ENCODE measurements around the gene BICC1. TPM values are rescaled to one million over a fixed set of nuclear protein-coding genes. Genes with fewer than 3 reads are reported as not detected.
"Not testable (repeated sequence)": the region's sequence is repeated elsewhere in the genome, so short reads cannot be mapped to it uniquely, and the experiment has no call there.

BICC1 gene
- total RNA-seq, 2 experiments from 2014 or later = 0.06 TPM; not detected in 1

DNA sequence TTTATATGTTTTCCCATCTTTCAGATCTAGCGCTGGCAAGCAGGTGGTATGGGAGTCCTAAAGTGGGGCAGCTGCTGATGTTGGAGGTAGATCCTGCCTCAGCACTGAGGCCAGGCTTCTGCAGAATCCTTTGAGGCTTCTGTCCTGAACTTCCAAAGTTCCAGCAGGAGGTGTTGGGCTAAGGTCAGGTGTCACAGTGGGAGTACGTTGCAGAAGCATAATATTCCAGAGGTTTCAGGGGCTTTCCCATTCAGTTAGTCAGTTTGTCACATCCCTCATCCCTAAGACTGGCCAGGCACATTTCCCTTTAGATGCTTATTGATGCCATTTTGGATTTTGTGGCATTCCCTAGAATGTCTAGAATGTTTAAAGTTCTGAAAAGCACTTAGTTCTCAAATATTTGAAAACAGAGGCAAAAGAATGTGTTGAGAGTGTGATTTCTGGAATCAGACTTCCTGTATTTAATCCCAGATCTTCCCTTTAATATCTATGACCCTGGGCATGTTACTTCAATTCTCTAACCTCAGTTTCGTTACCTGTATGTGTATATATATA, 344.7 kb downstream of the BICC1 start:
- ATAC-seq (ENCODE audit: low read depth) = no peak
- Mint-ChIP-seq H3K4me1 (no peaks in the 10 kb centered on the region), H3K27ac (no peak overlapping the region), H3K9me3 (peaks cover 2% of the 10 kb centered on the region), H3K27me3 (no peaks in the 10 kb centered on the region), H3K4me3 (no peak overlapping the region), H3K36me3 (no peaks in the 10 kb centered on the region)
- DNase-seq = no peak
- POLR2A ChIA-PET = no interaction called here

DNA sequence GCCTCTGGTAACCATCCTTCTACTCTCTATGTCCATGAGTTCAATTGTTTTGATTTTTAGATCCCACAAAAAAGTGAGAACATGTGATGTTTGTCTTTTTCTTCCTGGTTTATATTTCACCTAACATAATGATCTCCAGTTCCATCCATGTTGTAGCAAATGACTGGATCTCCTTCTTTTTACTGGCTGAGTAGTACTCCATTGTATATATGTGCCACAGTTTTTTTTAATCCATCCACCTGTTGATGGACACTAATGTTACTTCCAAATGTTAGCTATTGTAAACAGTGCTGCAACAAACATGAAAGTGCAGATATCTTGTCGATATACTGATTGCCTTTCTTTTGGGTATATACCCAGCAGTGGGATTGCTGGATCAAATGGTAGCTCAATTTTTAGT, 345.5 kb downstream of the BICC1 start:
- ATAC-seq (ENCODE audit: low read depth); H3K36me3 Mint-ChIP-seq; H3K9me3 Mint-ChIP-seq; H3K4me1 Mint-ChIP-seq; H3K4me3 Mint-ChIP-seq; DNase-seq; POLR2A ChIA-PET; H3K27ac Mint-ChIP-seq; H3K27me3 Mint-ChIP-seq: not testable (repeated sequence)

DNA sequence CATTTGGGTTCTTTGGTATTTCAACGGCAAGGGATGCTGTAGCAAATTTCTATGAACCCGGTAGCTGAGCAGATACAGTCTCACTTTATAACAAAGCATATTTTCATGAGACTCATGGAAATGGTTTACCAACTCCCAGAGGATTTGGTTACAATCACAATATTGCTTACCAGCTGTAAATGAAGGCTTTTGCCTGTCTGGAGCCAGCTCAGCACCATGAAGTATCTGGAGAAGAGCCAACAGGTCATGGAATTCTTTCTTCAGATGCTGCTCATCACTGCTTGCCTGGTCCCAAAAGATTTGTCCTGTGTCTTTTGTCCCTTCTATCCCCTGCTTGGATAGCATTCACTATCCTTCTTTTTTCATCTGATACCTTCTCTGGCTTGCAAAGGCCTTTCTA, 346.9 kb downstream of the BICC1 start:
- no peak for ATAC-seq (ENCODE audit: low read depth)
- H3K4me1 Mint-ChIP-seq = no peaks in the 10 kb centered on the region
- no peaks in the 10 kb centered on the region for H3K36me3 Mint-ChIP-seq
- H3K27me3 Mint-ChIP-seq = no peaks in the 10 kb centered on the region
- H3K9me3 Mint-ChIP-seq = peaks cover 2% of the 10 kb centered on the region
- DNase-seq = no peak
- H3K27ac Mint-ChIP-seq = no peak overlapping the region
- no peak overlapping the region for H3K4me3 Mint-ChIP-seq
- POLR2A ChIA-PET = no interaction called here

DNA sequence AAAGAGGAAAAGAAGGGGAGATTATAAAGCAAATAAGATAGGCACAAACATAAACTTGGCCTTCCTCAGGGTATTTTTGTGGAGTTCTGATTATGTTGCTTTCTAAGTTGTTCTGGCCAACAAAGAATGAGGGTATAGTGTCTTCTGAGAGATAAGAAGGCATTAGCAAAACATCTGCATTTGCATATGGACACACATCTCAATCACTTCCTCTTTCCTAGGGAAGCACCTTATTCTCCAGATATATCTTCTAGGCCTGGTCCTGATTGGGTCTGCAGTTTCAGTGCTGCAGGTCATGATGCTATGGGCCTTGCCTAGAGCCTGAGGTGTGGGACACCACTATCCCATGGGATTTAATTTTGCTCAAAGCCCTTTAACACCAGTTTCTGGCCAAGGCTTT, 355.0 kb downstream of the BICC1 start:
- no peak overlapping the region for H3K27ac Mint-ChIP-seq
- H3K4me3 Mint-ChIP-seq = no peak overlapping the region
- H3K36me3 Mint-ChIP-seq = no peaks in the 10 kb centered on the region
- H3K27me3 Mint-ChIP-seq = peaks cover 3% of the 10 kb centered on the region
- no peaks in the 10 kb centered on the region for H3K9me3 Mint-ChIP-seq
- no peaks in the 10 kb centered on the region for H3K4me1 Mint-ChIP-seq
- POLR2A ChIA-PET = no interaction called here
- ATAC-seq (ENCODE audit: low read depth) (no peak), DNase-seq (no peak)

DNA sequence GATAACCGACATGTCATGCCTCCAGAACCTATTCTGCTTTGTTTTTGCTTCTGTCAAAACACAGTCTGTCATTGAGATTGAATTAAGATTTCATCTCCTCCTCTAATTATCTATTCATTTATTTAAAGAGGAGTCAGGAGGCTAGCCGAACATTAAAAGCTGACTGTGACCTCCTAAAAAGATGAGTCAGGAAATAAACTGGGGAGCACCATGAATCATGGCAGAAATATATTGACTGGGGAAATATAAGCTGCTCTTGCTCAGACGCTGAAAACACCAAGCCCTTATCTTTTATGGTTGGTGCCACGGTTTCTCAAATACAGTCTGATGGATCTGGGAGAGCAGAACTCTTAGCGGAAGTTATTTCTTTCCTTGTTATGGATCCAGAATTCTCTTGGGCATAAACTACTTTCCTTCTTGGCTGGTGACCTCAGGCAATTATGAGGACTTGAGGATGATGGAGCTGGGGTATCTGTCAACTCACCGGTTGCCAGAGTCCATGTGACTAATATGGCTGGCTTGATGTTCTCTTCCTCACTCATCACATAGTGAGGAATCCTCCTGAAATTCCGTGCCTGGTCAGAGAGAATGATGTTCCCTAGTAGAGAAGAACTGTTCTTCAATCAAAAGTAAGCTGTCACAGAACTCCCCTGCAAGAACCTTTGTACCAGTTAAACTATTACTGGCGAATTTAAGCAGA, 356.2 kb downstream of the BICC1 start:
- POLR2A ChIA-PET = no interaction called here

DNA sequence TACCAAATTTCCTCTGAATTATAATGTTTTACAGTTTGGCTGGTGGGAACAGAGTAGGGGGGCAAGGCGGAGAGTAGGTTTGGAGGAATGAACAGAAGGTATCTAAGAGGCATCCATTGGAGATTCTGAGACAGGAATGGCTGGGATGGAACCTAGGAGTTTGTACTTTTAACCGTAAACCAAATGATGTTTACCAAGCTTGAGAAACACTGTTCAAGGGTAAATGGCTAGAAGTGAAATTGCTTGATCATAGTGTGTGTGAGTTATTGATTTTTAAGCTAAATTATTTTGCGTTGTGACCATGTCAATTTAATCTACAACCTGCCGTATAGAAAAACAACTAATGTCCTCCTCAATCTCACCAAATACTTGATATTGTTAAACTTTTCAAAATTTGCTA, 357.4 kb downstream of the BICC1 start:
- Mint-ChIP-seq H3K27ac (no peak overlapping the region), H3K4me3 (no peak overlapping the region), H3K36me3 (no peaks in the 10 kb centered on the region), H3K4me1 (no peaks in the 10 kb centered on the region), H3K27me3 (no peaks in the 10 kb centered on the region), H3K9me3 (no peaks in the 10 kb centered on the region)
- ATAC-seq (ENCODE audit: low read depth) = no peak
- POLR2A ChIA-PET = no interaction called here
- DNase-seq = no peak

More for the DNA sequence above, 356.2 kb downstream of the BICC1 start:
- ATAC-seq (ENCODE audit: low read depth) = no peak
- H3K27ac Mint-ChIP-seq = no peak overlapping the region
- DNase-seq = no peak
- H3K4me1 Mint-ChIP-seq = no peaks in the 10 kb centered on the region
- no peaks in the 10 kb centered on the region for H3K9me3 Mint-ChIP-seq
- peaks cover 3% of the 10 kb centered on the region for H3K27me3 Mint-ChIP-seq
- H3K4me3 Mint-ChIP-seq = no peak overlapping the region
- no peaks in the 10 kb centered on the region for H3K36me3 Mint-ChIP-seq

DNA sequence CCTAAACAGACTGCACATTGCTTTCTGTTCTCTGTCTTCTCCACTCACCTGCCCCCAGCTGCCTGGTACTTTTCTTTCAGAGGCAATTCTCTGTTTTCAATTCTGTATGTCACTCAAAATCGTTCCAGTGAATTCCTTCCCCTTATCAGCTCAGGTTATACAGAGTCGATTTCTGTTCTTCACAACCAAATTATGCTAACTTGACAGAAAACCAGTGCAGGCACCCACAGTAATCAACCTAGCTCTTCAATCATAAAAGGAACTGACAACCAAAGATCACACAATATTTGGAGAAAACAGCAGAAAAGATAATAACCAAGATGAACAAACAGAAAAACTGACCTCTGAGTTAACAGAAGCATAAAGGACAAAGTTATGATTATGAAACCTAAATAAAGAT, 360.5 kb downstream of the BICC1 start:
- POLR2A ChIA-PET = no interaction called here
- Mint-ChIP-seq H3K4me3 (no peak overlapping the region), H3K4me1 (no peaks in the 10 kb centered on the region)

More for the DNA sequence above, 360.5 kb downstream of the BICC1 start:
- ATAC-seq (ENCODE audit: low read depth) (no peak), DNase-seq (no peak)
- Mint-ChIP-seq H3K27ac (no peak overlapping the region), H3K9me3 (no peaks in the 10 kb centered on the region), H3K36me3 (no peaks in the 10 kb centered on the region), H3K27me3 (no peaks in the 10 kb centered on the region)

Other genes with a start within 250 kb of the BICC1 start
- 1 to 10 TPM; 6.7 to 7.0 TPM for gene IPMK, start 245.0 kb upstream of the BICC1 start, total RNA-seq
- 10 to 100 TPM; 23.9 to 25.8 TPM for gene CISD1, start 243.7 kb upstream of the BICC1 start, total RNA-seq
- gene UBE2D1, start 177.9 kb upstream of the BICC1 start, total RNA-seq = 10 to 100 TPM; 10.9 to 12.7 TPM
- gene TFAM, start 127.5 kb upstream of the BICC1 start, total RNA-seq = 10 to 100 TPM; 52.7 to 56.8 TPM